Spleen (tissue), 11 donors: ENCODE measurements around the gene ZNF225. TPM values are rescaled to one million over a fixed set of nuclear protein-coding genes. Genes with fewer than 3 reads are reported as not detected.

Experiments
- DNase-seq: peaks from one replicate; pipeline ENCODE4 v3.0.0-alpha.2; 2020
- H3K27ac ChIP-seq, 8 donors: fragments of 200-600 bp; sonication (generic) in 7 of 8; 1 replicate in 4 of 8; 2 replicates in 4 of 8; pipeline versions ENCODE4 v1.5.0 to v1.8.0; 2016 to 2021; ENCODE audit warnings: inconsistent platforms in 4 of 8, mild to moderate bottlenecking in 4 of 8, moderate library complexity in 1 of 8
- H3K27me3 ChIP-seq, 7 donors: fragments of 200-600 bp; sonication (generic) in 6 of 7; replicated peaks in 1 of 7; 1 replicate in 4 of 7; 2 replicates in 3 of 7; pipeline versions ENCODE4 v1.5.0 to v1.8.0; 2016 to 2021; ENCODE audit warnings: inconsistent platforms in 3 of 7, mild to moderate bottlenecking in 1 of 7
- H3K36me3 ChIP-seq, 6 donors: fragments of 200-600 bp; sonication (generic) in 5 of 6; 1 replicate in 4 of 6; 2 replicates in 2 of 6; pipeline versions ENCODE4 v1.5.0 to v1.8.0; 2016 to 2021; ENCODE audit warnings: inconsistent platforms in 2 of 6
- H3K4me1 ChIP-seq, 6 donors: fragments of 200-600 bp; sonication (generic) in 5 of 6; 1 replicate in 3 of 6; 2 replicates in 3 of 6; pipeline versions ENCODE4 v1.5.0 to v1.8.0; 2016 to 2021; ENCODE audit warnings: inconsistent platforms in 3 of 6
- H3K4me3 ChIP-seq, 8 donors: fragments of 200-600 bp; sonication (generic) in 7 of 8; 1 replicate in 4 of 8; 2 replicates in 4 of 8; pipeline versions ENCODE4 v1.5.0 to v1.8.0; 2016 to 2021; ENCODE audit warnings: inconsistent platforms in 4 of 8, mild to moderate bottlenecking in 4 of 8, moderate library complexity in 2 of 8
- H3K9me3 ChIP-seq, 8 donors: fragments of 200-600 bp; sonication (generic) in 7 of 8; 1 replicate in 4 of 8; 2 replicates in 4 of 8; pipeline versions ENCODE4 v1.5.0 to v1.8.0; 2016 to 2021; ENCODE audit warnings: inconsistent platforms in 4 of 8
- CTCF ChIP-seq, 11 experiments: fragments of 200-600 bp in 7 of 11; fragments of 450-650 bp in 4 of 11; sonication (generic) in 4 of 11; IDR thresholded peaks in 8 of 11; conservative IDR thresholded peaks in 3 of 11; 1 replicate in 7 of 11; 2 replicates in 4 of 11; pipeline versions ENCODE4 v1.4.0 to v1.8.0; 2016 to 2021; ENCODE audit warnings: antibody characterized with exemption in 11 of 11, inconsistent platforms in 4 of 11, mild to moderate bottlenecking in 1 of 11
- POLR2A ChIP-seq, 3 donors: fragments of 450-650 bp; IDR thresholded peaks; one replicate each; pipeline ENCODE4 v1.5.1; 2017; ENCODE audit warnings: antibody characterized with exemption in 3 of 3, mild to moderate bottlenecking in 1 of 3
- POLR2AphosphoS5 ChIP-seq, 3 donors: sonication (generic); formaldehyde crosslinking; IDR thresholded peaks; one replicate each; pipeline ENCODE4 v1.5.1; 2017; ENCODE audit warnings: antibody characterized with exemption in 3 of 3
- WGBS, 5 donors: extraction: QIAGEN DNeasy Blood & Tissue Kit in 3 of 5; methylation state at CpG; one replicate each; pipeline versions ENCODE4 v1.1.5 to v1.1.7; 2013 to 2018; 5-methylcytosine and 5-hydroxymethylcytosine counted together
- intact Hi-C: fragments of 100-400 bp; cut with DNase I; formaldehyde crosslinking; loops from one replicate; pipeline ENCODE4 v1.15.0; 2023; ENCODE audit warnings: low total_unique reads
- polyA plus RNA-seq, 3 donors: library from polyadenylated mRNA; stranded (reverse); fragments of 200-250 nt; gene quantifications; one replicate each; pipeline ENCODE4 v1.2.1, GENCODE V29; 2013
- total RNA-seq, 7 donors: library from RNA; depleted of rRNA in 3 of 7; stranded (reverse); fragments of >200 nt in 3 of 7; fragmentation: NEBNext Ultra II Directional in 4 of 7; extraction: Animal tissue kit (Norgen Biotek cat#: 25700) in 4 of 7; gene quantifications; one replicate each; pipeline versions ENCODE4 v1.1.0 to v1.2.1, GENCODE V29; 2016 to 2021
- donor health status: healthy with polysubstance abuse.
- donor health status: DM: no; HTN: no; CAD: no; lungs with moderate emphysema.
- donor health status: DM: no; HTN: no; CAD: no.
- donor health status: Bipolar disorder and iron deficiency.
- donor health status: healthy.
- donor health status: DM: no; HTN: no; CAD: no.
- donor health status: DM: yes; HTN: yes; CAD: no.

ZNF225 gene
- total and polyA plus RNA-seq, 10 donors = 1.4 to 9.4 (median 6.2) TPM

GRCh38 chr19:44071824-44072542 lies 41.2 kb upstream of the ZNF225 start, which contains the start of gene ZNF284:
ZNF284 (plus strand) TSS chr19:44072159; CDS start chr19:44076390, 4,231 bp downstream.
- peak; percentile 93 for DNase-seq
- Histone ChIP-seq H3K36me3 (peaks cover 0 to 24% (median 5%) of the 10 kb centered on the region in 6 donors), H3K4me3 (peak within 1 kb of the TSS; percentile 44 to 88 (median 63)), H3K4me1 (peaks cover 9 to 23% (median 19%) of the 10 kb centered on the region in 6 donors), H3K27me3 (no peaks in the 10 kb centered on the region), H3K27ac (peak within 1 kb of the TSS; percentile 55 to 80 (median 68)), H3K9me3 (peaks cover 1 to 45% (median 40%) of the 10 kb centered on the region in 8 donors)
- WGBS, 5 donors = 1 to 4% (median 1%) methylated on average over 30 to 40 of the region's 40 CpGs
- no peak for TF ChIP-seq POLR2A (IDR thresholded peaks at IDR 0.05)
- TF ChIP-seq POLR2AphosphoS5 (IDR thresholded peaks at IDR 0.05) = peak; percentile 54 to 88 (median 84)
- TF ChIP-seq CTCF (IDR thresholded peaks at IDR 0.05 in 8 of 11, conservative IDR thresholded peaks at IDR 0.05 in 3 of 11) = no peak
- intact Hi-C loops = no loop called here

GRCh38 chr19:44072543-44073401 lies 40.4 kb upstream of the ZNF225 start:
- intact Hi-C loops = no loop called here
- 24 to 42% (median 29%) methylated on average over 18 of the region's 18 CpGs for WGBS, 5 donors
- TF ChIP-seq POLR2AphosphoS5 (IDR thresholded peaks at IDR 0.05) = no peak
- TF ChIP-seq POLR2A (IDR thresholded peaks at IDR 0.05) = no peak
- TF ChIP-seq CTCF (IDR thresholded peaks at IDR 0.05 in 8 of 11, conservative IDR thresholded peaks at IDR 0.05 in 3 of 11) = no peak
- H3K27ac ChIP-seq = peak overlapping the region in 6 of 8 donors; percentile 55 to 80 (median 72)
- no peaks in the 10 kb centered on the region for H3K27me3 ChIP-seq
- DNase-seq = no peak
- H3K9me3 ChIP-seq = peaks cover 0 to 37% (median 32%) of the 10 kb centered on the region in 8 donors
- H3K4me1 ChIP-seq = peaks cover 9 to 23% (median 19%) of the 10 kb centered on the region in 6 donors
- H3K4me3 ChIP-seq = peak overlapping the region; percentile 44 to 88 (median 63)
- H3K36me3 ChIP-seq = peaks cover 0 to 23% (median 2%) of the 10 kb centered on the region in 6 donors

- peaks cover 0 to 52% (median 13%) of the 10 kb centered on the region in 6 donors for H3K36me3 ChIP-seq
- H3K4me1 ChIP-seq = peaks cover 8 to 19% (median 16%) of the 10 kb centered on the region in 6 donors
- H3K27me3 ChIP-seq = no peaks in the 10 kb centered on the region
- WGBS, 5 donors = 84 to 97% (median 89%) methylated on average over 2 of the region's 2 CpGs
- H3K27ac ChIP-seq = no peak overlapping the region
- TF ChIP-seq CTCF (IDR thresholded peaks at IDR 0.05 in 8 of 11, conservative IDR thresholded peaks at IDR 0.05 in 3 of 11) (no peak), POLR2AphosphoS5 (IDR thresholded peaks at IDR 0.05) (no peak), POLR2A (IDR thresholded peaks at IDR 0.05) (no peak)
- DNase-seq = no peak
- intact Hi-C loops = no loop called here
- H3K4me3 ChIP-seq = no peak overlapping the region
- H3K9me3 ChIP-seq = peaks cover 0 to 1% (median 0%) of the 10 kb centered on the region in 8 donors
Observed at GRCh38 chr19:44076325-44076724, 36.9 kb upstream of the ZNF225 start.
